Measurements from ENCODE around the gene IQCF2.

The IQCF2 gene

GRCh38 chr3:51886447-51886846 lies 25.0 kb downstream of the IQCF2 start:
- Histone ChIP-seq H3K4me3 (ENCODE audit: low read depth, low read length) (no peak overlapping the region), H3K36me3 (no peaks in the 10 kb centered on the region), H3K27ac (no peak overlapping the region), H3K27me3 (ENCODE audit: insufficient read depth, low read depth, severe bottlenecking) (no peaks in the 10 kb centered on the region), H3K9me3 (ENCODE audit: severe bottlenecking) (no peaks in the 10 kb centered on the region)
- TF ChIP-seq CTCF (IDR thresholded peaks at IDR 0.05; ENCODE audit: low read depth, low read length), result no peak
- no peak for DNase-seq

- no peak for TF ChIP-seq CTCF (IDR thresholded peaks at IDR 0.05; ENCODE audit: low read depth, low read length)
- Histone ChIP-seq H3K27ac (no peak overlapping the region), H3K27me3 (ENCODE audit: insufficient read depth, low read depth, severe bottlenecking) (no peaks in the 10 kb centered on the region), H3K9me3 (ENCODE audit: severe bottlenecking) (no peaks in the 10 kb centered on the region), H3K36me3 (no peaks in the 10 kb centered on the region), H3K4me3 (ENCODE audit: low read depth, low read length) (no peak overlapping the region)
- no peak for DNase-seq
These were observed 26.2 kb downstream of the IQCF2 start for GRCh38 chr3:51887620-51888019.

- no peak for DNase-seq
- no peaks in the 10 kb centered on the region for H3K9me3 ChIP-seq (ENCODE audit: severe bottlenecking)
- no peaks in the 10 kb centered on the region for H3K36me3 ChIP-seq
- TF ChIP-seq CTCF (IDR thresholded peaks at IDR 0.05; ENCODE audit: low read depth, low read length), result no peak
- no peak overlapping the region for H3K4me3 ChIP-seq (ENCODE audit: low read depth, low read length)
- no peak overlapping the region for H3K27ac ChIP-seq
- no peaks in the 10 kb centered on the region for H3K27me3 ChIP-seq (ENCODE audit: insufficient read depth, low read depth, severe bottlenecking)
These were observed 27.2 kb downstream of the IQCF2 start for GRCh38 chr3:51888463-51889105.

- Histone ChIP-seq H3K9me3 (ENCODE audit: severe bottlenecking) (no peaks in the 10 kb centered on the region), H3K36me3 (no peaks in the 10 kb centered on the region), H3K4me3 (ENCODE audit: low read depth, low read length) (no peak overlapping the region), H3K27me3 (ENCODE audit: insufficient read depth, low read depth, severe bottlenecking) (no peaks in the 10 kb centered on the region), H3K27ac (no peak overlapping the region)
- DNase-seq, result no peak
- TF ChIP-seq CTCF (IDR thresholded peaks at IDR 0.05; ENCODE audit: low read depth, low read length), result no peak
These were observed 30.0 kb downstream of the IQCF2 start for GRCh38 chr3:51891242-51892039.

GRCh38 chr3:51894391-51894790 lies 33.0 kb downstream of the IQCF2 start:
- Histone ChIP-seq H3K27ac (no peak overlapping the region), H3K27me3 (ENCODE audit: insufficient read depth, low read depth, severe bottlenecking) (no peaks in the 10 kb centered on the region), H3K36me3 (no peaks in the 10 kb centered on the region), H3K4me3 (ENCODE audit: low read depth, low read length) (no peak overlapping the region), H3K9me3 (ENCODE audit: severe bottlenecking) (no peaks in the 10 kb centered on the region)
- no peak for DNase-seq
- no peak for TF ChIP-seq CTCF (IDR thresholded peaks at IDR 0.05; ENCODE audit: low read depth, low read length)
